CD4-positive, alpha-beta T cell treated with Interleukin-6 for 4 hours (primary cell): ENCODE results near the gene CCDC141.
A peak's percentile ranks its signal among the peaks of the same experiment; 100 is the strongest.
"Not testable (repeated sequence)": the region's sequence is repeated elsewhere in the genome, so short reads cannot be mapped to it uniquely, and the experiment has no call there.

Experiments
- DNase-seq: peaks from one replicate; pipeline ENCODE4 v3.0.0-alpha.2; 2020; ENCODE audit warnings: mixed read lengths

The CCDC141 gene

GRCh38 chr2:179049546-179050311 is at the start of gene CCDC141:
CCDC141 (minus strand) TSS chr2:179050137; CDS start chr2:179049941, 196 bp downstream.
- peak; percentile 42 for DNase-seq

GRCh38 chr2:179098080-179098689 is 48.2 kb upstream of the CCDC141 start:
- no peak for DNase-seq

GRCh38 chr2:179097131-179097530 is 47.2 kb upstream of the CCDC141 start:
- no peak for DNase-seq

- peak; percentile 27 for DNase-seq
These were observed 46.2 kb upstream of the CCDC141 start for GRCh38 chr2:179096090-179096489.

GRCh38 chr2:179092912-179093311 is 43.0 kb upstream of the CCDC141 start:
- not testable (repeated sequence) for DNase-seq

- DNase-seq: no peak
These were observed 32.8 kb upstream of the CCDC141 start for GRCh38 chr2:179082697-179083096.

- no peak for DNase-seq
These were observed 32.0 kb upstream of the CCDC141 start for GRCh38 chr2:179081954-179082353.

GRCh38 chr2:179072527-179072926 is 22.6 kb upstream of the CCDC141 start:
- no peak for DNase-seq

GRCh38 chr2:179071810-179072355 is 21.9 kb upstream of the CCDC141 start:
- no peak for DNase-seq

GRCh38 chr2:179070895-179071294 is 21.0 kb upstream of the CCDC141 start:
- no peak for DNase-seq

GRCh38 chr2:179069685-179070084 is 19.7 kb upstream of the CCDC141 start:
- no peak for DNase-seq

- DNase-seq: no peak
These were observed 19.2 kb upstream of the CCDC141 start for GRCh38 chr2:179068991-179069643.

GRCh38 chr2:179059026-179059700 is 9.2 kb upstream of the CCDC141 start:
- no peak for DNase-seq

- DNase-seq: no peak
These were observed 7.8 kb upstream of the CCDC141 start for GRCh38 chr2:179057737-179058136.

- not testable (repeated sequence) for DNase-seq
These were observed 3.6 kb upstream of the CCDC141 start for GRCh38 chr2:179053568-179053967.

- no peak for DNase-seq
These were observed 1.3 kb upstream of the CCDC141 start for GRCh38 chr2:179051250-179051649.

- no peak for DNase-seq
These were observed 818 bp upstream of the CCDC141 start for GRCh38 chr2:179050755-179051154.

- peak; percentile 23 for DNase-seq
These were observed 763 bp downstream of the CCDC141 start for GRCh38 chr2:179049203-179049545.

- no peak for DNase-seq
These were observed 1.8 kb downstream of the CCDC141 start for GRCh38 chr2:179048099-179048498.

GRCh38 chr2:179045602-179046001 is 4.3 kb downstream of the CCDC141 start:
- DNase-seq: not testable (repeated sequence)

GRCh38 chr2:179044500-179044899 is 5.4 kb downstream of the CCDC141 start:
- no peak for DNase-seq

GRCh38 chr2:179037807-179038206 is 12.1 kb downstream of the CCDC141 start:
- DNase-seq: no peak

GRCh38 chr2:179036353-179036905 is 13.5 kb downstream of the CCDC141 start:
- DNase-seq: no peak
